Heart left ventricle (tissue), 13 donors: ENCODE measurements around the gene TOR4A.

Experiments
- POLR2A ChIP-seq, 2 donors: fragments of 450-650 bp; IDR thresholded peaks; one replicate each; pipeline ENCODE4 v1.6.1; 2017; ENCODE audit warnings: antibody characterized with exemption in 2 of 2, mild to moderate bottlenecking in 2 of 2, moderate library complexity in 2 of 2
- TF ChIP-seq, protein P1 (sequence below), 12 donors: fragments of 200-600 bp; sonication (generic) in 4 of 12; IDR thresholded peaks; one replicate each; pipeline versions ENCODE4 v1.5.0 to v1.8.0; 2018 to 2022; ENCODE audit warnings: antibody characterized with exemption in 12 of 12, mild to moderate bottlenecking in 5 of 12
- donor health status: ischemic (EF 13 %, LVEDD 7.1; RV severe dilation, severe dysfunction).
- donor health status: DM: no; HTN: yes; CAD: no.
- donor health status: DM: no; HTN: no; CAD: no.
- donor health status: ischemic (EF 25% LVEDD 6.9; RV normal size, moderate dysfunction).
- donor health status: ischemic (EF 25% LVEDD 5.7; RV mildly dilated, moderate dysfunction).
- donor health status: ischemic (EF 35%, LVEDD 5.7; RV mildly dilated, moderate dysfunction).
- donor health status: nonischemic (EF 11% LVEDD 7.7; RV severe dilation, severe dysfunction).
- donor health status: DM: yes; HTN: yes; CAD: no.
- donor health status: PGD.
- donor health status: ischemic (EF 29% LVEDD 5.4; RV normal size, mild dysfunction).
- donor health status: nonischemic (EF 23%, LVEDD 6.1; RV moderate dilation, normal function).

DNA sequence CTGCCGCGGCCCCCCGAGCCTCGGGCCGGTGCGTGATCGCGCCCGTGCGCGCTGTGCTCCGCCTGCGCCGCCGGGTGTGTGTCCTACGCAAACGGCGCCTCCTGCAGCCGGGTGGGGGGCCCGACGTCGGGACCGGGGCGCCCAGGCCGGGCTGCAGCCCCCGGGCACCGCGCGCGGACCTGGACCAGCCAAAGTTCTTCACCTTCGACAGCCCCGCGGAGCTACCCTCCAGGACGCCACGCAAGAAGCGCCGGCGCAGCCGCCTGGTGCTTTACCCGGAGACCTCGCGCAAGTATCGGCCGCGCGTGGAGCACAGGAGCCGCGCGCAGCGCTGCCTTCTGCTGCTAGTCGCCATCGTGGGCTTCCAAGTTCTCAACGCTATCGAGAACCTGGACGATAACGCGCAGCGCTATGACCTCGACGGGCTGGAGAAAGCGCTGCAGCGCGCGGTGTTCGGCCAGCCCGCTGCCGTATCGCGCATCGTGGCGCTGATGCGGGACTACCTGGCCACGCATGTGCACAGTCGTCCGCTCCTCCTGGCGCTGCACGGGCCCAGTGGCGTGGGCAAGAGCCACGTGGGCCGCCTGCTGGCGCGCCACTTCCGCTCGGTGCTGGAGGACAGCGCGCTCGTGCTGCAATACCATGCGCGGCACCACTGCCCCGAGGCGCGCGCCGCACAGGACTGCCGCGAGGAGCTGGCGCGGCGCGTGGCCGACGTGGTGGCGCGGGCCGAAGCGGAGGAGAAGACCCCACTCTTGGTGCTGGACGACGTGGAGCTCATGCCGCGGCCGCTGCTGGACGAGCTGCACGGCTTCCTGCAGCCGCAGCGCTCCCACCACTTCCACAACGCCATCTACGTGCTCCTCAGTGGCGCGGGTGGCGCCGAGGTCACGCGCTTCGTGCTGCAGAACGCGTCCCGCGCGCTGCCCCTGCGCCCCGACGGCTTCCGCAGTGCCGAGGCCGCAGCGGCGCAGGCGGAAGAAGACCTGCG is 1.5 kb downstream of the TOR4A start:
- TF ChIP-seq, protein P1, sequence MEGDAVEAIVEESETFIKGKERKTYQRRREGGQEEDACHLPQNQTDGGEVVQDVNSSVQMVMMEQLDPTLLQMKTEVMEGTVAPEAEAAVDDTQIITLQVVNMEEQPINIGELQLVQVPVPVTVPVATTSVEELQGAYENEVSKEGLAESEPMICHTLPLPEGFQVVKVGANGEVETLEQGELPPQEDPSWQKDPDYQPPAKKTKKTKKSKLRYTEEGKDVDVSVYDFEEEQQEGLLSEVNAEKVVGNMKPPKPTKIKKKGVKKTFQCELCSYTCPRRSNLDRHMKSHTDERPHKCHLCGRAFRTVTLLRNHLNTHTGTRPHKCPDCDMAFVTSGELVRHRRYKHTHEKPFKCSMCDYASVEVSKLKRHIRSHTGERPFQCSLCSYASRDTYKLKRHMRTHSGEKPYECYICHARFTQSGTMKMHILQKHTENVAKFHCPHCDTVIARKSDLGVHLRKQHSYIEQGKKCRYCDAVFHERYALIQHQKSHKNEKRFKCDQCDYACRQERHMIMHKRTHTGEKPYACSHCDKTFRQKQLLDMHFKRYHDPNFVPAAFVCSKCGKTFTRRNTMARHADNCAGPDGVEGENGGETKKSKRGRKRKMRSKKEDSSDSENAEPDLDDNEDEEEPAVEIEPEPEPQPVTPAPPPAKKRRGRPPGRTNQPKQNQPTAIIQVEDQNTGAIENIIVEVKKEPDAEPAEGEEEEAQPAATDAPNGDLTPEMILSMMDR (IDR thresholded peaks at IDR 0.05), result no peak
- no peak for TF ChIP-seq POLR2A (IDR thresholded peaks at IDR 0.05)
